H1 (cell line): ENCODE measurements around the gene CAPG. TPM values are rescaled to one million over a fixed set of nuclear protein-coding genes. Genes with fewer than 3 reads are reported as not detected.

Experiments used
- CTCF ChIA-PET: fragments of 300-600 bp; sonication (Branson Sonifier 250); formaldehyde crosslinking; loops from one replicate; lab custom pipeline; 2021; ENCODE audit not compliant: partially characterized antibody; lab: Charles Lee
- POLR2A ChIA-PET: fragments of 300-600 bp; sonication (Branson Sonifier 250); formaldehyde crosslinking; loops from one replicate; lab custom pipeline; 2021; ENCODE audit warnings: inconsistent platforms; ENCODE audit not compliant: partially characterized antibody; lab: Charles Lee
- DNase-seq, 2 experiments: peaks; one replicate each; pipeline versions ENCODE4 v3.0.0 to v3.0.0-alpha.2; 2010 to 2022; ENCODE audit warnings: low spot score in 2 of 2, low read depth in 1 of 2, mixed read lengths in 1 of 2
- FAIRE-seq: peaks from 2 replicates; lab custom pipeline; 2011; peaks lifted over from hg19 to GRCh38; lab: Jason Lieb, UNC
- H2AFZ ChIP-seq: 2 replicates; pipeline ENCODE4 v1.8.1; 2012; ENCODE audit warnings: low read length, inconsistent platforms
- H2AK5ac ChIP-seq: 2 replicates; pipeline ENCODE4 v1.6.1; 2013; ENCODE audit warnings: low read depth, low read length
- H2BK120ac ChIP-seq: replicated peaks from 2 replicates; pipeline ENCODE3; 2013; ENCODE audit warnings: low read depth, low read length, inconsistent platforms
- H2BK12ac ChIP-seq: 2 replicates; pipeline ENCODE4 v1.6.1; 2013; ENCODE audit warnings: low read depth, low read length
- H2BK15ac ChIP-seq: 2 replicates; pipeline ENCODE4 v1.6.1; 2013; ENCODE audit warnings: low read length
- H2BK20ac ChIP-seq: 2 replicates; pipeline ENCODE4 v1.6.1; 2013; ENCODE audit warnings: low read length
- H2BK5ac ChIP-seq: 2 replicates; pipeline ENCODE4 v1.6.1; 2013; ENCODE audit warnings: low read depth, low read length
- H3K14ac ChIP-seq: 2 replicates; pipeline ENCODE4 v1.6.1; 2013; ENCODE audit warnings: inconsistent platforms; ENCODE audit not compliant: insufficient read length
- H3K18ac ChIP-seq: 2 replicates; pipeline ENCODE4 v1.6.1; 2013; ENCODE audit warnings: low read length; ENCODE audit errors: extremely low read depth
- H3K23ac ChIP-seq: 2 replicates; pipeline ENCODE4 v1.6.1; 2013; ENCODE audit warnings: inconsistent platforms; ENCODE audit not compliant: insufficient read length
- H3K23me2 ChIP-seq: 2 replicates; pipeline ENCODE4 v1.6.1; 2013; ENCODE audit warnings: low read depth, low read length
- H3K27ac ChIP-seq: 2 replicates; pipeline ENCODE4 v1.6.1; 2011; ENCODE audit warnings: low read depth, low read length, inconsistent platforms
- H3K27me3 ChIP-seq, 4 experiments: replicated peaks in 1 of 4; 1 replicate in 1 of 4; 2 replicates in 3 of 4; pipeline versions ENCODE4 v1.6.1 to v1.8.1; 2011 to 2013; ENCODE audit warnings: low read length in 3 of 4, mild to moderate bottlenecking in 3 of 4, inconsistent platforms in 2 of 4, mixed read lengths in 2 of 4, moderate library complexity in 1 of 4; ENCODE audit not compliant: control insufficient read depth in 3 of 4, insufficient read depth in 3 of 4; ENCODE audit errors: extremely low read depth in 1 of 4
- H3K36me3 ChIP-seq, 4 experiments: 2 replicates each; pipeline versions ENCODE4 v1.6.1 to v1.8.1; 2011 to 2013; ENCODE audit warnings: mild to moderate bottlenecking in 4 of 4, low read length in 3 of 4, moderate library complexity in 2 of 4, control low read depth in 1 of 4, inconsistent platforms in 1 of 4; ENCODE audit not compliant: insufficient read depth in 4 of 4, control insufficient read depth in 2 of 4
- H3K4ac ChIP-seq: replicated peaks from 2 replicates; pipeline ENCODE3; 2013; ENCODE audit warnings: low read length, low read depth, mixed read lengths, inconsistent platforms; ENCODE audit not compliant: insufficient read length
- H3K4me1 ChIP-seq, 4 experiments: replicated peaks in 1 of 4; 1 replicate in 1 of 4; 2 replicates in 3 of 4; pipeline versions ENCODE4 v1.6.1 to v1.8.1; 2011 to 2013; ENCODE audit warnings: low read length in 3 of 4, inconsistent platforms in 2 of 4, mixed read lengths in 1 of 4; ENCODE audit not compliant: insufficient read depth in 4 of 4, control insufficient read depth in 3 of 4
- H3K4me2 ChIP-seq, 2 experiments: 2 replicates each; pipeline versions ENCODE4 v1.6.1 to v1.8.1; 2011 to 2013; ENCODE audit warnings: low read depth in 2 of 2, low read length in 2 of 2, control low read depth in 1 of 2, inconsistent platforms in 1 of 2, mild to moderate bottlenecking in 1 of 2; ENCODE audit not compliant: insufficient read depth in 1 of 2
- H3K4me3 ChIP-seq, 4 experiments: fragments of 200-600, 300-600 bp in 1 of 4; sonication (generic), shearing (Covaris generic), sonication (Bioruptor Twin) in 1 of 4; 2 replicates each; pipeline versions ENCODE4 v1.5.1 to v1.8.1; 2011 to 2016; ENCODE audit warnings: low read length in 4 of 4, low read depth in 3 of 4, control low read depth in 2 of 4, inconsistent platforms in 2 of 4, mild to moderate bottlenecking in 2 of 4, mixed read lengths in 1 of 4, moderate library complexity in 1 of 4; ENCODE audit not compliant: insufficient read depth in 2 of 4; ENCODE audit errors: extremely low read depth in 1 of 4
- H3K56ac ChIP-seq: replicated peaks from 2 replicates; pipeline ENCODE3; 2013; ENCODE audit warnings: low read depth, mild to moderate bottlenecking, mixed read lengths, low read length, inconsistent platforms; ENCODE audit not compliant: insufficient read length
- H3K79me1 ChIP-seq: 2 replicates; pipeline ENCODE4 v1.6.1; 2013; ENCODE audit warnings: low read depth, low read length, control low read depth
- H3K79me2 ChIP-seq, 2 experiments: 2 replicates each; pipeline versions ENCODE4 v1.6.1 to v1.8.1; 2012 to 2013; ENCODE audit warnings: low read length in 2 of 2, mild to moderate bottlenecking in 2 of 2, inconsistent platforms in 1 of 2; ENCODE audit not compliant: insufficient read depth in 2 of 2, control insufficient read depth in 1 of 2
- H3K9ac ChIP-seq, 4 experiments: replicated peaks in 1 of 4; 1 replicate in 1 of 4; 2 replicates in 3 of 4; pipeline versions ENCODE4 v1.6.1 to v1.8.1; 2011 to 2013; ENCODE audit warnings: low read depth in 3 of 4, low read length in 3 of 4, control low read depth in 2 of 4, mild to moderate bottlenecking in 2 of 4, moderate library complexity in 2 of 4, inconsistent platforms in 1 of 4; ENCODE audit errors: extremely low read depth in 1 of 4
- H3K9me3 ChIP-seq, 2 experiments: 2 replicates each; pipeline versions ENCODE4 v1.6.1 to v1.8.1; 2012 to 2013; ENCODE audit warnings: mild to moderate bottlenecking in 2 of 2, moderate library complexity in 2 of 2, control low read depth in 1 of 2, inconsistent platforms in 1 of 2, low read depth in 1 of 2, low read length in 1 of 2, mixed read lengths in 1 of 2; ENCODE audit not compliant: insufficient read depth in 2 of 2
- H4K20me1 ChIP-seq, 2 experiments: replicated peaks in 1 of 2; 2 replicates each; pipeline versions ENCODE3 to v1.8.1; 2011 to 2013; ENCODE audit warnings: inconsistent platforms in 2 of 2, low read length in 2 of 2, mild to moderate bottlenecking in 1 of 2; ENCODE audit not compliant: insufficient read depth in 2 of 2, control insufficient read depth in 1 of 2
- H4K5ac ChIP-seq: 2 replicates; pipeline ENCODE4 v1.6.1; 2013; ENCODE audit warnings: low read length, low read depth, mixed read lengths, inconsistent platforms; ENCODE audit not compliant: insufficient read length
- H4K8ac ChIP-seq: 2 replicates; pipeline ENCODE4 v1.8.0; 2013; ENCODE audit warnings: mild to moderate bottlenecking, moderate library complexity, low read length, inconsistent platforms; ENCODE audit not compliant: insufficient read depth; ENCODE audit errors: extremely low read depth
- H4K91ac ChIP-seq: replicated peaks from 2 replicates; pipeline ENCODE3; 2013; ENCODE audit warnings: low read length, mixed read lengths, inconsistent platforms; ENCODE audit not compliant: insufficient read length
- FOSL1 ChIP-seq: IDR thresholded peaks from 2 replicates; pipeline ENCODE4 v1.6.1; 2011; ENCODE audit warnings: mild to moderate bottlenecking, low read depth, low read length, moderate library complexity; ENCODE audit not compliant: insufficient read depth
- GABPA ChIP-seq: IDR thresholded peaks from 2 replicates; pipeline ENCODE4 v1.6.1; 2011; ENCODE audit warnings: mild to moderate bottlenecking, low read length, moderate library complexity, borderline replicate concordance; ENCODE audit not compliant: insufficient read depth
- KDM4A ChIP-seq: IDR thresholded peaks from one replicate; pipeline ENCODE4 v1.7.1; 2012; ENCODE audit warnings: low read depth, mild to moderate bottlenecking, moderate library complexity, low read length, inconsistent platforms; ENCODE audit not compliant: severe bottlenecking
- MAFK ChIP-seq: IDR thresholded peaks from 2 replicates; pipeline ENCODE4 v1.6.1; 2012; ENCODE audit warnings: low read depth, mild to moderate bottlenecking, improper control_type of control experiment, low read length
- MAX ChIP-seq: IDR thresholded peaks from 2 replicates; pipeline ENCODE4 v1.6.1; 2012; ENCODE audit warnings: inconsistent platforms
- SP1 ChIP-seq: IDR thresholded peaks from 2 replicates; pipeline ENCODE4 v1.6.1; 2011; ENCODE audit warnings: low read depth, low read length
- SP4 ChIP-seq: IDR thresholded peaks from 2 replicates; pipeline ENCODE4 v1.6.1; 2012; ENCODE audit warnings: low read length, inconsistent platforms
- TCF12 ChIP-seq: IDR thresholded peaks from 2 replicates; pipeline ENCODE4 v1.6.1; 2011; ENCODE audit warnings: low read depth, mild to moderate bottlenecking, low read length
- WGBS, 2 experiments: shearing (Covaris generic) in 1 of 2; methylation state at CpG; one replicate each; pipeline versions ENCODE4 v1.1.6 to v1.1.7; 2013 to 2015; ENCODE audit warnings: low lambda C conversion rate in 2 of 2, mixed read lengths in 2 of 2, inconsistent platforms in 1 of 2, low coverage in 1 of 2, missing lambda C conversion rate in 1 of 2; ENCODE audit not compliant: insufficient replicate concordance in 2 of 2, insufficient coverage in 1 of 2, insufficient read length in 1 of 2; ENCODE audit errors: extremely low coverage in 1 of 2, missing lambda C conversion rate in 1 of 2; 5-methylcytosine and 5-hydroxymethylcytosine counted together
- polyA plus RNA-seq, 7 experiments: library from polyadenylated mRNA; depleted of rRNA in 3 of 7; stranded (reverse) in 5 of 7; unstranded in 2 of 7; fragments of >200 nt in 5 of 7; fragments of 200-250 nt in 2 of 7; gene quantifications; 1 replicate in 5 of 7; 2 replicates in 1 of 7; 4 replicates in 1 of 7; pipeline versions ENCODE4 v1.2.1 to v1.2.3, GENCODE V29; 2011 to 2013; ENCODE audit warnings: missing spikeins in 2 of 7, mixed read lengths in 2 of 7
- total RNA-seq: library from RNA; stranded (reverse); fragmentation: NEBNext Ultra II Directional; extraction: Animal tissue kit (Norgen Biotek cat#: 25700); gene quantifications from 2 replicates; pipeline ENCODE4 v1.2.1, GENCODE V29; 2021

The CAPG gene
- total and polyA plus RNA-seq, 2 of the 8 experiments (the other 6 are each of a cell fraction or from before 2014, with no cell fraction given): 80.5 to 89.0 TPM

GRCh38 chr2:85395912-85396475, 14.2 kb downstream of the CAPG start:
- Histone ChIP-seq H2AFZ (no peak overlapping the region), H4K91ac (no peak overlapping the region), H3K79me2 (no peaks in the 10 kb centered on the region), H4K8ac (no peak overlapping the region), H2AK5ac (no peak overlapping the region), H3K9ac (no peak overlapping the region), H3K4me1 (peaks cover 0 to 6% (median 3%) of the 10 kb centered on the region in 4 experiments; a peak in 4 of 7 replicates), H3K18ac (no peak overlapping the region), H4K20me1 (no peaks in the 10 kb centered on the region), H3K79me1 (no peaks in the 10 kb centered on the region), H2BK120ac (no peak overlapping the region), H3K23ac (no peak overlapping the region), H2BK20ac (no peak overlapping the region), H2BK15ac (no peak overlapping the region), H3K36me3 (peaks cover 0 to 3% (median 0%) of the 10 kb centered on the region in 4 experiments; a peak in 2 of 8 replicates), H4K5ac (no peak overlapping the region), H3K56ac (no peak overlapping the region), H3K4ac (no peak overlapping the region), H3K4me3 (no peak overlapping the region), H3K14ac (no peak overlapping the region), H3K27ac (no peak overlapping the region), H2BK12ac (no peak overlapping the region), H3K23me2 (no peaks in the 10 kb centered on the region), H3K27me3 (no peaks in the 10 kb centered on the region), H2BK5ac (no peak overlapping the region), H3K9me3 (no peaks in the 10 kb centered on the region), H3K4me2 (no peak overlapping the region)
- no peak for FAIRE-seq
- ChIA-PET POLR2A (interaction anchor here (0.6 to 25.0 kb wide), 2 partner anchors 149 to 260 kb away, joined by 3 to 396 read pairs; partner anchors contain the start of gene MAT2A), CTCF (interaction anchor here (0.7 to 7.9 kb wide), 2 partner anchors 10 to 27 kb away, joined by 3 to 58 read pairs; no protein-coding TSS in a partner anchor)
- DNase-seq: no peak
- TF ChIP-seq SP4 (no peak), FOSL1 (no peak), SP1 (no peak), MAX (no peak), TCF12 (no peak), MAFK (no peak), GABPA (no peak), KDM4A (no peak)
- WGBS, 2 experiments: 93% methylated on average over 14 of the region's 14 CpGs; no CpG with 5 or more reads in 1 of the 2 experiments
